ENCODE results near the gene CARD8.

DNA sequence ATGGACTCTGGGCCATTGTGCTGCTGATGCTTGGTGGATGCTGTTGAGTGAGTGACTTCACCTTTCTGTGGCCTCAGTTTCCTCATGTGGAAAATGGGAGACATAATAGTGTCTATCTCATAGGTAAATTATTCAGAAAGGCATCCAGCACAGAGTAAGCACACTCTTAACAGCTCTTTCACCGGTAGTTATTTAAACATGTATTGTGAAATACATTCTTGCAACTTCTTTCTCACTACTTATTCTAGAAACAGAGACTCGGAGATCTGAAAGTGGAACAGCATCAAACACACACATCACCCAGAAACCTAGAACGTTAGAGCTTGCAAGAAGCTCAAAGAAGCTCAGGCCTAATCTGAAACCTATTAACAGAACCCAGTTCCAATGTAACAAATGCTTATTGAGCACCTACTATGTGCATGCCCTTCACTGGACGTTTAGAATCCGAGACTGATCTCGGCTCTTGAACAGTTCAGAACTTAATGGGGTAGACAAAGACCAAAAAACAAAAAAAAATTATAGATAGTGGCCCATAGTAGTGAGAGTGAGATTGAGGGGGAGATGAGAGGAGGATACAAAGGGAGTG lies 81.2 kb downstream of the CARD8 start:
- TF ChIP-seq, protein P1, sequence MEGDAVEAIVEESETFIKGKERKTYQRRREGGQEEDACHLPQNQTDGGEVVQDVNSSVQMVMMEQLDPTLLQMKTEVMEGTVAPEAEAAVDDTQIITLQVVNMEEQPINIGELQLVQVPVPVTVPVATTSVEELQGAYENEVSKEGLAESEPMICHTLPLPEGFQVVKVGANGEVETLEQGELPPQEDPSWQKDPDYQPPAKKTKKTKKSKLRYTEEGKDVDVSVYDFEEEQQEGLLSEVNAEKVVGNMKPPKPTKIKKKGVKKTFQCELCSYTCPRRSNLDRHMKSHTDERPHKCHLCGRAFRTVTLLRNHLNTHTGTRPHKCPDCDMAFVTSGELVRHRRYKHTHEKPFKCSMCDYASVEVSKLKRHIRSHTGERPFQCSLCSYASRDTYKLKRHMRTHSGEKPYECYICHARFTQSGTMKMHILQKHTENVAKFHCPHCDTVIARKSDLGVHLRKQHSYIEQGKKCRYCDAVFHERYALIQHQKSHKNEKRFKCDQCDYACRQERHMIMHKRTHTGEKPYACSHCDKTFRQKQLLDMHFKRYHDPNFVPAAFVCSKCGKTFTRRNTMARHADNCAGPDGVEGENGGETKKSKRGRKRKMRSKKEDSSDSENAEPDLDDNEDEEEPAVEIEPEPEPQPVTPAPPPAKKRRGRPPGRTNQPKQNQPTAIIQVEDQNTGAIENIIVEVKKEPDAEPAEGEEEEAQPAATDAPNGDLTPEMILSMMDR (IDR thresholded peaks at IDR 0.05; ENCODE audit: low read depth, low read length): no peak
- TF ChIP-seq POLR2A (IDR thresholded peaks at IDR 0.05; ENCODE audit: extremely low read depth, insufficient read length): no peak
- TF ChIP-seq, protein P2, sequence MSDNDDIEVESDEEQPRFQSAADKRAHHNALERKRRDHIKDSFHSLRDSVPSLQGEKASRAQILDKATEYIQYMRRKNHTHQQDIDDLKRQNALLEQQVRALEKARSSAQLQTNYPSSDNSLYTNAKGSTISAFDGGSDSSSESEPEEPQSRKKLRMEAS (IDR thresholded peaks at IDR 0.05; ENCODE audit: low read depth, low read length): no peak
